ENCODE data around the gene ARHGEF16. TPM values are rescaled to one million over a fixed set of nuclear protein-coding genes. Genes with fewer than 3 reads are reported as not detected.
A peak's percentile ranks its signal among the peaks of the same experiment; 100 is the strongest.

Gene ARHGEF16
- total and polyA plus RNA-seq, 2 experiments from 2014 or later, result 24.8 to 36.2 TPM

- WGBS (ENCODE audit: low lambda C conversion rate, missing lambda C conversion rate), result 93% methylated on average over 16 of the region's 19 CpGs
- no peak overlapping the region for H3K27ac ChIP-seq
- no peak for TF ChIP-seq CTCF (IDR thresholded peaks at IDR 0.05; ENCODE audit: poor library complexity)
- TF ChIP-seq EZH2phosphoT487 (IDR thresholded peaks at IDR 0.05; ENCODE audit: low read depth, severe bottlenecking, unreplicated experiment), result no peak
- no peak for TF ChIP-seq EZH2 (IDR thresholded peaks at IDR 0.05; ENCODE audit: borderline replicate concordance)
Measured at GRCh38 chr1:3515774-3516480, 61.5 kb downstream of the ARHGEF16 start.

DNA sequence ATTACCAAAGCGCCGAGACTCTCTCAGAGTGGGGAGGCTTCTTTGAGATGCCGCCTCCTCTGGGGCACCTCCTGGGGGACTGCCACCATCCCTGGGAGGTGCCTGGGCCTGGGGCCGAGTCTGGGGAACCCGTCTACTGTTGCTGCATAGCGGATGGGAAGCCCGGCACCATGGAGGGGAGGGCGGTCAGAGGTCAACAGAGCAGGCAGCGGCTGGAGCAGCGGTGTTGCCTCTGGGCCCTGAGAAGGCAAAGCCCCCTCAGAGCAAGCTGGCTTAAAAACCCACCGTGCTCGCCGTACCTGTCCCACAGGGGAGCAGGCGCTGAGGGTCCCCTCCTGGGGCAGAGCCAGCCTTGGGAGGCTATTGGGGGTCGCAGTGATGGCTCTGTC is 62.0 kb downstream of the ARHGEF16 start:
- Histone ChIP-seq H3K9me2 (replicated peaks; ENCODE audit: insufficient read depth) (no peaks in the 10 kb centered on the region), H2AFZ (no peak overlapping the region), H3K9me3 (ENCODE audit: low read depth) (no peaks in the 10 kb centered on the region), H3K4me1 (ENCODE audit: insufficient read depth) (no peaks in the 10 kb centered on the region), H3K36me3 (replicated peaks; ENCODE audit: insufficient read depth, low read depth) (no peaks in the 10 kb centered on the region), H3K27me3 (no peaks in the 10 kb centered on the region), H3K27ac (no peak overlapping the region), H3K4me3 (no peak overlapping the region), H3K79me2 (no peaks in the 10 kb centered on the region), H4K20me1 (ENCODE audit: insufficient read depth, poor library complexity, severe bottlenecking) (no peaks in the 10 kb centered on the region), H3K4me2 (no peak overlapping the region)
- DNase-seq (ENCODE audit: low spot score), result no peak
- WGBS (ENCODE audit: low lambda C conversion rate, missing lambda C conversion rate), result 92% methylated on average over 15 of the region's 15 CpGs
- TF ChIP-seq EZH2 (IDR thresholded peaks at IDR 0.05; ENCODE audit: borderline replicate concordance) (no peak), EZH2phosphoT487 (IDR thresholded peaks at IDR 0.05; ENCODE audit: low read depth, severe bottlenecking, unreplicated experiment) (no peak)

More at GRCh38 chr1:3515774-3516480, 61.5 kb downstream of the ARHGEF16 start:
- no peak for DNase-seq (ENCODE audit: low spot score)
- H2AFZ ChIP-seq, result no peak overlapping the region
- H4K20me1 ChIP-seq (ENCODE audit: insufficient read depth, poor library complexity, severe bottlenecking), result no peaks in the 10 kb centered on the region
- no peaks in the 10 kb centered on the region for H3K4me1 ChIP-seq (ENCODE audit: insufficient read depth)
- H3K9me2 ChIP-seq (replicated peaks; ENCODE audit: insufficient read depth), result no peaks in the 10 kb centered on the region
- H3K4me2 ChIP-seq, result no peak overlapping the region
- H3K9me3 ChIP-seq (ENCODE audit: low read depth), result no peaks in the 10 kb centered on the region
- no peaks in the 10 kb centered on the region for H3K79me2 ChIP-seq
- no peaks in the 10 kb centered on the region for H3K36me3 ChIP-seq (replicated peaks; ENCODE audit: insufficient read depth, low read depth)
- no peaks in the 10 kb centered on the region for H3K27me3 ChIP-seq
- no peak overlapping the region for H3K4me3 ChIP-seq

DNA sequence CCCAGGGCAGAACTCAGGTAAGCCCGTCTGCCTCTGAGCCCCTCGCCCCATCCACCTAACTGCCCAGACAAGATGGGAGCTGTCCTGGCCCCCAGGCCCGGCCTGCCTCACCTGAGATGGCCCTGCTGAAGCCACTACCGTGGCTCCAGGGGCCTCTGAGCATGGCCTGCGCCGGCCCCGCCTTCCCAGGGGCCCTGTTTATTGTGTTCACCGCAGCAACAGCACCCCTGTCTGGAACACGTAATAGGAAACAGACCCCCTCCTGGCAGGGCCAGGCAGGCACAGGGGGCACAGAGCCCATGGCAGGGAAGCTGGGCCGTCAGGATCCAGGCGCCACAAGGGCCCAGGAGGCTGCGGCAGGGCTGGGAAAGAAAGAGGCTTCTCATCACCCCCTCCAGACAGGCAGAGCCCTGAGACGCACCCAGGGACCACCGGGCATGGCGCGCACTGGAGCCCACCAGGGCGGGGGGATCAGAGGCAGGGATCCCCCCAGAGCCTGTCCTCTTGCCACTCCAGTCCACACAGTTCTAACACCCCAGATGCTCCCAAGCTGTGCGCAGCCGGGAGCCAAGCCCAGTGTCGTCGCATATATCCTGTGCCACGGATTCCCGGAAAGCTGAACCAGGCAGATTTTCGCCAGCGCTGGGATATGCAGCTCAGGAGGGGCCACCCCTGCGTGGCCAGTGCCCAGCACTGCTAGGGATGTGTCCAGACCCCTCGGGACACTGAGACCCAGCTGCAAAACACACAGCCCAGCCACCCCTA is 62.6 kb downstream of the ARHGEF16 start:
- TF ChIP-seq CTCF (IDR thresholded peaks at IDR 0.05; ENCODE audit: poor library complexity), result no peak
- TF ChIP-seq EZH2phosphoT487 (IDR thresholded peaks at IDR 0.05; ENCODE audit: low read depth, severe bottlenecking, unreplicated experiment), result no peak
- no peak for TF ChIP-seq EZH2 (IDR thresholded peaks at IDR 0.05; ENCODE audit: borderline replicate concordance)
- Histone ChIP-seq H3K4me3 (no peak overlapping the region), H3K27ac (no peak overlapping the region), H3K79me2 (no peaks in the 10 kb centered on the region), H4K20me1 (ENCODE audit: insufficient read depth, poor library complexity, severe bottlenecking) (no peaks in the 10 kb centered on the region), H3K4me2 (no peak overlapping the region), H2AFZ (no peak overlapping the region), H3K36me3 (replicated peaks; ENCODE audit: insufficient read depth, low read depth) (no peaks in the 10 kb centered on the region), H3K4me1 (ENCODE audit: insufficient read depth) (no peaks in the 10 kb centered on the region), H3K27me3 (no peaks in the 10 kb centered on the region), H3K9me3 (ENCODE audit: low read depth) (no peaks in the 10 kb centered on the region), H3K9me2 (replicated peaks; ENCODE audit: insufficient read depth) (no peaks in the 10 kb centered on the region)
- WGBS (ENCODE audit: low lambda C conversion rate, missing lambda C conversion rate), result 90% methylated on average over 26 of the region's 27 CpGs
- no peak for DNase-seq (ENCODE audit: low spot score)

GRCh38 chr1:3518256-3518655 is 63.8 kb downstream of the ARHGEF16 start:
- no peak overlapping the region for H3K4me3 ChIP-seq
- H3K4me2 ChIP-seq, result no peak overlapping the region
- no peak overlapping the region for H3K27ac ChIP-seq
- H3K27me3 ChIP-seq, result no peaks in the 10 kb centered on the region
- H3K9me2 ChIP-seq (replicated peaks; ENCODE audit: insufficient read depth), result no peaks in the 10 kb centered on the region
- H3K9me3 ChIP-seq (ENCODE audit: low read depth), result no peaks in the 10 kb centered on the region
- H3K36me3 ChIP-seq (replicated peaks; ENCODE audit: insufficient read depth, low read depth), result no peaks in the 10 kb centered on the region
- no peaks in the 10 kb centered on the region for H4K20me1 ChIP-seq (ENCODE audit: insufficient read depth, poor library complexity, severe bottlenecking)
- TF ChIP-seq EZH2phosphoT487 (IDR thresholded peaks at IDR 0.05; ENCODE audit: low read depth, severe bottlenecking, unreplicated experiment) (no peak), CTCF (IDR thresholded peaks at IDR 0.05; ENCODE audit: poor library complexity) (peak; percentile 40), EZH2 (IDR thresholded peaks at IDR 0.05; ENCODE audit: borderline replicate concordance) (no peak)
- H3K4me1 ChIP-seq (ENCODE audit: insufficient read depth), result peaks cover 3% of the 10 kb centered on the region
- 93% methylated on average over 12 of the region's 12 CpGs for WGBS (ENCODE audit: low lambda C conversion rate, missing lambda C conversion rate)
- H3K79me2 ChIP-seq, result no peaks in the 10 kb centered on the region
- H2AFZ ChIP-seq, result no peak overlapping the region
- no peak for DNase-seq (ENCODE audit: low spot score)
